Suprapubic skin (tissue), 3 donors: ENCODE data around the gene CWC15.

Experiments used
- EP300 ChIP-seq: sonication (generic); formaldehyde crosslinking; IDR thresholded peaks from one replicate; pipeline ENCODE4 v1.6.1; 2017; ENCODE audit warnings: antibody characterized with exemption
- POLR2A ChIP-seq, 2 donors: fragments of 450-650 bp; IDR thresholded peaks; one replicate each; pipeline ENCODE4 v1.6.1; 2017; ENCODE audit warnings: antibody characterized with exemption in 2 of 2, mild to moderate bottlenecking in 2 of 2, moderate library complexity in 2 of 2
- TF ChIP-seq, protein P1 (sequence below), 2 donors: fragments of 200-600 bp in 1 of 2; fragments of 450-650 bp in 1 of 2; sonication (generic) in 1 of 2; IDR thresholded peaks; one replicate each; pipeline ENCODE4 v1.5.1; 2016 to 2019; ENCODE audit warnings: antibody characterized with exemption in 2 of 2, mild to moderate bottlenecking in 1 of 2, moderate library complexity in 1 of 2

DNA sequence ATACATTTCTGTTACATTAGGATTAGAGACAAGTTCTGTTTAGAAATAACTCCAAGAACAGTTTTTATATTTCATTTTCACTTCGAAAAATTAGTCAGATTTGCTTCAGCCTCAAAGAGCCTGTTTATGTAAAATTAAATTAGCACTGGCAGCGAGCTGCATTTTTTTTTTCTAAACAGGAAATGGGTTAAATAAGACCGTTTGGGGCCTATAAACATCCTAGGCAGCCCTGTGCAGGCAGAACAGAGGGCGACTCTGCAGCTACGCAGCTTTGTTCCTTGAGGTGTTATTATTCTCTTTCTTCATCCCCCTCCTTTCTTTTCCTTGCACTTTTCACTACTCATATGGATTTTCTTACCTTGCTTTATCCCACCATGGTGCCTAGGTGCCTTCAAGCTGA lies 48.7 kb downstream of the CWC15 start:
- no peak for TF ChIP-seq POLR2A (IDR thresholded peaks at IDR 0.05)
- TF ChIP-seq, protein P1, sequence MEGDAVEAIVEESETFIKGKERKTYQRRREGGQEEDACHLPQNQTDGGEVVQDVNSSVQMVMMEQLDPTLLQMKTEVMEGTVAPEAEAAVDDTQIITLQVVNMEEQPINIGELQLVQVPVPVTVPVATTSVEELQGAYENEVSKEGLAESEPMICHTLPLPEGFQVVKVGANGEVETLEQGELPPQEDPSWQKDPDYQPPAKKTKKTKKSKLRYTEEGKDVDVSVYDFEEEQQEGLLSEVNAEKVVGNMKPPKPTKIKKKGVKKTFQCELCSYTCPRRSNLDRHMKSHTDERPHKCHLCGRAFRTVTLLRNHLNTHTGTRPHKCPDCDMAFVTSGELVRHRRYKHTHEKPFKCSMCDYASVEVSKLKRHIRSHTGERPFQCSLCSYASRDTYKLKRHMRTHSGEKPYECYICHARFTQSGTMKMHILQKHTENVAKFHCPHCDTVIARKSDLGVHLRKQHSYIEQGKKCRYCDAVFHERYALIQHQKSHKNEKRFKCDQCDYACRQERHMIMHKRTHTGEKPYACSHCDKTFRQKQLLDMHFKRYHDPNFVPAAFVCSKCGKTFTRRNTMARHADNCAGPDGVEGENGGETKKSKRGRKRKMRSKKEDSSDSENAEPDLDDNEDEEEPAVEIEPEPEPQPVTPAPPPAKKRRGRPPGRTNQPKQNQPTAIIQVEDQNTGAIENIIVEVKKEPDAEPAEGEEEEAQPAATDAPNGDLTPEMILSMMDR (IDR thresholded peaks at IDR 0.05) = no peak
- no peak for TF ChIP-seq EP300
